GM03348 (cell line): ENCODE measurements around the gene PRR20A.
"Not testable (repeated sequence)": the region's sequence is repeated elsewhere in the genome, so short reads cannot be mapped to it uniquely, and the experiment has no call there.

Experiments used
- DNase-seq: peaks from one replicate; pipeline ENCODE4 v3.0.0; 2012; ENCODE audit warnings: low spot score

The PRR20A gene

GRCh38 chr13:57140235-57140968, at the start of gene PRR20A:
Gene PRR20A, plus strand, starts transcription at chr13:57140918. Its CDS starts 387 bp downstream, at chr13:57141305.
- not testable (repeated sequence) for DNase-seq

GRCh38 chr13:57114945-57115344, 25.8 kb upstream of the PRR20A start:
- no peak for DNase-seq

GRCh38 chr13:57123681-57124080, 17.0 kb upstream of the PRR20A start:
- no peak for DNase-seq

- DNase-seq = no peak
Observed at GRCh38 chr13:57128909-57129308, 11.8 kb upstream of the PRR20A start.

GRCh38 chr13:57136093-57136492, 4.6 kb upstream of the PRR20A start:
- no peak for DNase-seq

GRCh38 chr13:57137585-57137984, 3.1 kb upstream of the PRR20A start:
- DNase-seq = no peak

- DNase-seq = no peak
Observed at GRCh38 chr13:57138988-57139387, 1.7 kb upstream of the PRR20A start.

- not testable (repeated sequence) for DNase-seq
Observed at GRCh38 chr13:57139781-57140180, 937 bp upstream of the PRR20A start.

- DNase-seq = not testable (repeated sequence)
Observed at GRCh38 chr13:57147188-57147587, 6.5 kb downstream of the PRR20A start, which contains the start of gene PRR20B. Gene PRR20B, plus strand, starts transcription at chr13:57147488. Its CDS starts 387 bp downstream, at chr13:57147875.

- not testable (repeated sequence) for DNase-seq
Observed at GRCh38 chr13:57148106-57148505, 7.4 kb downstream of the PRR20A start.

GRCh38 chr13:57153761-57154160, 13.0 kb downstream of the PRR20A start, which contains the start of gene PRR20C:
Gene PRR20C, plus strand, starts transcription at chr13:57154061. Its CDS starts 387 bp downstream, at chr13:57154448.
- not testable (repeated sequence) for DNase-seq

GRCh38 chr13:57160332-57160731, 19.6 kb downstream of the PRR20A start, which contains the start of gene PRR20D:
Gene PRR20D, plus strand, starts transcription at chr13:57160632. Its CDS starts 387 bp downstream, at chr13:57161019.
- DNase-seq = not testable (repeated sequence)

GRCh38 chr13:57166897-57167296, 26.2 kb downstream of the PRR20A start, which contains the start of gene PRR20E:
Gene PRR20E, plus strand, starts transcription at chr13:57167197. Its CDS starts 387 bp downstream, at chr13:57167584.
- not testable (repeated sequence) for DNase-seq

GRCh38 chr13:57191667-57192066, 50.9 kb downstream of the PRR20A start:
- no peak for DNase-seq
